K562 (cell line): ENCODE measurements around the gene LRRC4. TPM values are rescaled to one million over a fixed set of nuclear protein-coding genes. Genes with fewer than 3 reads are reported as not detected.

Experiments
- ATAC-seq: fragments of 200-7000 bp; cut with Tn5 transposase; 3 replicates; pipeline ENCODE4 v1.9.1; 2020; ENCODE audit warnings: moderate library complexity
- BruUV-seq: library from RNA; stranded (reverse); fragments of 400-500 nt; replicated peaks from 2 replicates; lab custom pipeline; 2021; lab: Mats Ljungman, UMichigan
- CTCF ChIA-PET: fragments of 300-600 bp; formaldehyde crosslinking; extraction: SDS; loops from one replicate; lab custom pipeline; 2021; ENCODE audit warnings: low intra/inter-chr PET ratio; lab: Yijun Ruan, JAX
- POLR2A ChIA-PET: fragments of 300-600, 350-650 bp; sonication (Branson Sonifier 250); formaldehyde crosslinking; extraction: SDS; loops from one replicate; lab custom pipeline; 2021; ENCODE audit warnings: antibody characterized with exemption, inconsistent platforms; lab: Yijun Ruan, JAX
- DNase-seq, 4 experiments: peaks; one replicate each; pipeline versions ENCODE4 v3.0.0 to v3.0.0-alpha.2; 2011 to 2018; ENCODE audit warnings: low spot score in 3 of 4, mixed read lengths in 3 of 4; ENCODE audit errors: extremely low read depth in 1 of 4
- FAIRE-seq: peaks from 2 replicates; lab custom pipeline; 2011; peaks lifted over from hg19 to GRCh38; lab: Jason Lieb, UNC
- H2AFZ ChIP-seq: 2 replicates; pipeline ENCODE4 v1.6.0; 2011; ENCODE audit warnings: low read depth, low read length, control low read depth, inconsistent platforms
- H3K27ac ChIP-seq: fragments of 200-600 bp; 3 replicates; pipeline ENCODE4 v1.8.0; 2011; ENCODE audit warnings: low read depth, mild to moderate bottlenecking, control low read depth, inconsistent platforms, low read length, moderate library complexity, mixed read lengths; ENCODE audit errors: extremely low read depth
- H3K27me3 ChIP-seq, 2 experiments: fragments of 300-600 bp in 1 of 2; 2 replicates in 1 of 2; 3 replicates in 1 of 2; pipeline versions ENCODE4 v1.6.0 to v1.8.0; 2011; ENCODE audit warnings: inconsistent platforms in 2 of 2, low read length in 2 of 2, mild to moderate bottlenecking in 1 of 2, mixed read lengths in 1 of 2, moderate library complexity in 1 of 2; ENCODE audit not compliant: control insufficient read depth in 2 of 2, insufficient read depth in 2 of 2
- H3K36me3 ChIP-seq: fragments of 300-600 bp; 3 replicates; pipeline ENCODE4 v1.8.0; 2011; ENCODE audit warnings: mild to moderate bottlenecking, low read length, inconsistent platforms; ENCODE audit not compliant: control insufficient read depth, insufficient read depth
- H3K4me1 ChIP-seq, 2 experiments: fragments of 200-600 bp in 1 of 2; replicated peaks in 1 of 2; 2 replicates in 1 of 2; 3 replicates in 1 of 2; pipeline versions ENCODE4 v1.5.1 to v1.8.0; 2011; ENCODE audit warnings: inconsistent platforms in 2 of 2, low read length in 2 of 2, mild to moderate bottlenecking in 1 of 2, mixed read lengths in 1 of 2, moderate library complexity in 1 of 2; ENCODE audit not compliant: control insufficient read depth in 2 of 2, insufficient read depth in 2 of 2
- H3K4me2 ChIP-seq: 2 replicates; pipeline ENCODE4 v1.6.1; 2011; ENCODE audit warnings: low read length, control low read depth, inconsistent platforms, mixed read lengths; ENCODE audit not compliant: insufficient read depth
- H3K4me3 ChIP-seq: fragments of 200-600 bp; sonication (generic), shearing (Covaris generic); 2 replicates; pipeline ENCODE4 v1.5.1; 2016; ENCODE audit warnings: control low read depth, inconsistent platforms
- H3K79me2 ChIP-seq: fragments of 200-600 bp; 3 replicates; pipeline ENCODE4 v1.8.0; 2011; ENCODE audit warnings: low read length, inconsistent platforms; ENCODE audit not compliant: control insufficient read depth, insufficient read depth
- H3K9ac ChIP-seq, 2 experiments: 2 replicates each; pipeline versions ENCODE4 v1.6.0 to v1.6.1; 2011; ENCODE audit warnings: low read depth in 2 of 2, low read length in 2 of 2, control low read depth in 1 of 2, inconsistent platforms in 1 of 2, mild to moderate bottlenecking in 1 of 2, mixed read lengths in 1 of 2; ENCODE audit not compliant: insufficient read depth in 1 of 2
- H3K9me1 ChIP-seq: one replicate; pipeline ENCODE4 v1.6.0; 2011; ENCODE audit warnings: inconsistent platforms, mild to moderate bottlenecking, low read length, moderate library complexity; ENCODE audit not compliant: control insufficient read depth, insufficient read depth
- H3K9me3 ChIP-seq: replicated peaks from 2 replicates; pipeline ENCODE4 v1.5.1; 2011; ENCODE audit warnings: low read depth, low read length, inconsistent platforms; ENCODE audit not compliant: control insufficient read depth, insufficient read depth
- H4K20me1 ChIP-seq: replicated peaks from 2 replicates; pipeline ENCODE4 v1.6.1; 2011; ENCODE audit warnings: low read length, inconsistent platforms, mixed read lengths; ENCODE audit not compliant: control insufficient read depth, insufficient read depth
- FOXA1 ChIP-seq: fragments of 450-650 bp; IDR thresholded peaks from 2 replicates; pipeline ENCODE4 v1.6.1; 2016; ENCODE audit warnings: mild to moderate bottlenecking, borderline replicate concordance
- POLR2A ChIP-seq: fragments of 450-650 bp; conservative IDR thresholded peaks from 2 replicates; pipeline ENCODE4 v1.6.1; 2016
- SPI1 ChIP-seq: IDR thresholded peaks from 2 replicates; pipeline ENCODE4 v1.6.1; 2011; ENCODE audit warnings: low read depth, low read length, control low read depth, borderline replicate concordance
- SRSF1 ChIP-seq: fragments of 200-400 bp; formaldehyde crosslinking; IDR thresholded peaks from 2 replicates; pipeline ENCODE4 v1.6.1; 2017; ENCODE audit warnings: mild to moderate bottlenecking, low read depth, low read length, moderate library complexity
- TEAD1 ChIP-seq, 2 experiments: fragments of 450-650 bp in 1 of 2; sonication (generic) in 1 of 2; formaldehyde crosslinking; IDR thresholded peaks; 2 replicates each; pipeline versions ENCODE4 v1.4.0 to v1.8.0; 2020 to 2022; ENCODE audit warnings: mild to moderate bottlenecking in 2 of 2, missing genetic modification reagents in 1 of 2
- TRIM25 ChIP-seq: fragments of 450-650 bp; IDR thresholded peaks from 2 replicates; pipeline ENCODE4 v1.7.0; 2016; ENCODE audit warnings: borderline replicate concordance
- ZNF197 ChIP-seq: fragments of 200-800 bp; sonication (Bioruptor generic); IDR thresholded peaks from 2 replicates; pipeline ENCODE4 v1.6.1; 2016; ENCODE audit warnings: low read depth, missing genetic modification characterization, missing compliant biosample characterization
- ZNF311 ChIP-seq: fragments of 250-450 bp; sonication (Bioruptor Pico); IDR thresholded peaks from 2 replicates; pipeline ENCODE4 v1.4.0; 2020; ENCODE audit warnings: mild to moderate bottlenecking, moderate library complexity
- ZSCAN29 ChIP-seq: fragments of 450-650 bp; IDR thresholded peaks from 2 replicates; pipeline ENCODE4 v1.6.1; 2017
- WGBS: fragments of 100-300 bp; shearing (Covaris generic); methylation state at CpG from one replicate; pipeline ENCODE4 v1.1.6; 2016; ENCODE audit warnings: low coverage, mixed read lengths; ENCODE audit not compliant: insufficient coverage; ENCODE audit errors: missing lambda C conversion rate; 5-methylcytosine and 5-hydroxymethylcytosine counted together
- in situ Hi-C: fragments of 300-500 bp; cut with MboI; formaldehyde crosslinking; loops from 4 replicates; pipeline ENCODE4 v1.15.0; 2018; ENCODE audit warnings: inconsistent platforms, mixed read lengths
- intact Hi-C: fragments of 100-400 bp; cut with micrococcal nuclease; formaldehyde crosslinking; loops from 2 replicates; pipeline ENCODE4 v1.14.2; 2022
- polyA plus RNA-seq, 8 experiments: library from polyadenylated mRNA; depleted of rRNA in 4 of 8; stranded (reverse) in 5 of 8; unstranded in 3 of 8; fragments of >200 nt; fragmentation: Nextera tagmentation in 2 of 8; fragmentation: Illumina TruSeq in 1 of 8; extraction: Ambion mirVana in 2 of 8; extraction: Trizol in 1 of 8; gene quantifications; 2 replicates each; pipeline versions ENCODE4 v1.2.1 to v1.2.3, GENCODE V29; 2011 to 2014; ENCODE audit warnings: inconsistent platforms in 1 of 8, missing spikeins in 1 of 8
- total RNA-seq, 7 experiments: library from RNA; depleted of rRNA in 6 of 7; stranded (reverse); fragments of >200 nt in 6 of 7; fragmentation: Illumina TruSeq in 2 of 7; extraction: Trizol in 2 of 7; gene quantifications; 2 replicates each; pipeline versions ENCODE4 v1.2.1 to v1.2.3, GENCODE V29; 2011 to 2021; ENCODE audit warnings: low replicate concordance in 1 of 7

LRRC4 gene
- total and polyA plus RNA-seq, 9 of the 15 experiments (the other 6 are each of a cell fraction or from before 2014, with no cell fraction given), result 0.04 to 0.11 TPM; not detected in 7

GRCh38 chr7:128022631-128023532, 8.4 kb downstream of the LRRC4 start:
- H3K36me3 ChIP-seq, result peaks cover 69% of the 10 kb centered on the region
- H3K4me3 ChIP-seq, result no peak overlapping the region
- H3K4me2 ChIP-seq, result no peak overlapping the region
- peaks cover 11% of the 10 kb centered on the region for H3K9me1 ChIP-seq
- in situ Hi-C loops (no loop called here), intact Hi-C loops (no loop called here)
- H3K4me1 ChIP-seq, result peaks cover 0 to 8% of the 10 kb centered on the region in 2 experiments; a peak in 3 of 5 replicates
- no TSS peak for BruUV-seq
- H3K9me3 ChIP-seq, result no peaks in the 10 kb centered on the region
- no peak for TF ChIP-seq POLR2A
- peak; percentile 52; the same call in 1 of the 2 replicates for TF ChIP-seq SPI1
- H3K27me3 ChIP-seq, result no peaks in the 10 kb centered on the region
- CTCF ChIA-PET, result no interaction called here
- no peak overlapping the region for H3K27ac ChIP-seq
- FAIRE-seq (no peak), DNase-seq (no peak), ATAC-seq (no peak)
- H3K9ac ChIP-seq, result no peak overlapping the region
- 78% methylated on average over 6 of the region's 6 CpGs for WGBS
- POLR2A ChIA-PET, result interaction anchor here (0.8 to 1.3 kb wide), 2 partner anchors 17 to 24 kb away, joined by 3 read pairs; no protein-coding TSS in a partner anchor
- H4K20me1 ChIP-seq, result no peaks in the 10 kb centered on the region
- H2AFZ ChIP-seq, result no peak overlapping the region
- no peaks in the 10 kb centered on the region for H3K79me2 ChIP-seq

GRCh38 chr7:128021366-128021765, 9.9 kb downstream of the LRRC4 start:
- intact Hi-C loops, result no loop called here
- H3K4me3 ChIP-seq, result no peak overlapping the region
- TF ChIP-seq TRIM25 (no peak), ZSCAN29 (no peak), SRSF1 (no peak), FOXA1 (no peak), ZNF311 (CRISPR knock-in tag) (no peak), TEAD1 (CRISPR knock-in tag; IDR thresholded peaks at IDR 0.05) (no peak), ZNF197 (CRISPR knock-in tag) (no peak)

More at GRCh38 chr7:128021366-128021765, 9.9 kb downstream of the LRRC4 start:
- Histone ChIP-seq H2AFZ (no peak overlapping the region), H3K9me1 (peaks cover 11% of the 10 kb centered on the region), H3K4me1 (peaks cover 0 to 8% of the 10 kb centered on the region in 2 experiments; a peak in 3 of 5 replicates), H3K79me2 (no peaks in the 10 kb centered on the region), H3K36me3 (peaks cover 79% of the 10 kb centered on the region), H3K4me2 (no peak overlapping the region), H3K9ac (no peak overlapping the region; a peak in 1 of 4 replicates), H3K9me3 (no peaks in the 10 kb centered on the region), H3K27ac (no peak overlapping the region), H4K20me1 (no peaks in the 10 kb centered on the region), H3K27me3 (no peaks in the 10 kb centered on the region)
- ChIA-PET CTCF (interaction anchor here (0.5 to 0.6 kb wide), 2 partner anchors 187 to 706 kb away, joined by 3 to 4 read pairs; no protein-coding TSS in a partner anchor), POLR2A (interaction anchor here (0.6 to 1.0 kb wide), 3 partner anchors 12 to 68 kb away, joined by 3 to 5 read pairs (median 4); no protein-coding TSS in a partner anchor)
- no TSS peak for BruUV-seq
- FAIRE-seq (no peak), DNase-seq (no peak), ATAC-seq (no peak)
- in situ Hi-C loops, result no loop called here
- WGBS, result 73% methylated on average over 2 of the region's 2 CpGs
